Prostate gland (tissue), 2 donors: Measurements from ENCODE around the gene OTUD4.

Experiments used
- POLR2A ChIP-seq: fragments of 450-650 bp; IDR thresholded peaks from one replicate; pipeline ENCODE4 v1.6.1; 2016; ENCODE audit warnings: antibody characterized with exemption, mild to moderate bottlenecking
- TF ChIP-seq, protein P1 (sequence below), 4 experiments: fragments of 200-600 bp in 2 of 4; fragments of 450-650 bp in 2 of 4; sonication (generic) in 2 of 4; IDR thresholded peaks; 1 replicate in 3 of 4; 2 replicates in 1 of 4; pipeline ENCODE4 v1.5.1; 2016 to 2019; ENCODE audit warnings: antibody characterized with exemption in 4 of 4, mild to moderate bottlenecking in 2 of 4, moderate library complexity in 2 of 4

DNA sequence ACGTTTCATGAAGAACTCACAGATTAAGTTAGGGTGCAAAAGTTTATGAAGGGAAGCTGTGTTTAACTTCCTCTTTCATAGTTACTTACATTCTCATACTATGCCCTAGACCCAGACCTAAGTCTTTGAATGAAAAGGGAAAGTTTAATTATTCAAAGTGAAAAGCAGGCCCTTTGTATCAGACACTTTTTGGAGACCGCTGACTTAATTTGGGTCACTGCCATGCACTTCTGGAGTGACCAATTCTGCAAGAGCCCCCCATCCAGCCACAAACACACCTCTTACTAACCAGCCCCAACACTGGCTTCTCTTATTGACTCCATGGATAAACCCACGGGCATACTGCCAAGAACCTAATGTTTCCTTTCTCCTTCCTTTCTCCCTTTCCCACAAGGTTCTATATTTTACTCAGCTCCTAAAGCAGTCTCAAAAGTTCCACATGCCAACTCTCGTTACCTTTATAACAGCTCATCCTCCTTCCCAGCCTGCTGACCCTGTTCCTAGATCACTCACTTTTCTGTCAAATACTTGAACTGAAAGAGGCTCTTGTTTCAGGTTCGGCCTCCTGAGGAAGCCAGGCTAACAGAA is 47.8 kb downstream of the OTUD4 start:
- TF ChIP-seq, protein P1, sequence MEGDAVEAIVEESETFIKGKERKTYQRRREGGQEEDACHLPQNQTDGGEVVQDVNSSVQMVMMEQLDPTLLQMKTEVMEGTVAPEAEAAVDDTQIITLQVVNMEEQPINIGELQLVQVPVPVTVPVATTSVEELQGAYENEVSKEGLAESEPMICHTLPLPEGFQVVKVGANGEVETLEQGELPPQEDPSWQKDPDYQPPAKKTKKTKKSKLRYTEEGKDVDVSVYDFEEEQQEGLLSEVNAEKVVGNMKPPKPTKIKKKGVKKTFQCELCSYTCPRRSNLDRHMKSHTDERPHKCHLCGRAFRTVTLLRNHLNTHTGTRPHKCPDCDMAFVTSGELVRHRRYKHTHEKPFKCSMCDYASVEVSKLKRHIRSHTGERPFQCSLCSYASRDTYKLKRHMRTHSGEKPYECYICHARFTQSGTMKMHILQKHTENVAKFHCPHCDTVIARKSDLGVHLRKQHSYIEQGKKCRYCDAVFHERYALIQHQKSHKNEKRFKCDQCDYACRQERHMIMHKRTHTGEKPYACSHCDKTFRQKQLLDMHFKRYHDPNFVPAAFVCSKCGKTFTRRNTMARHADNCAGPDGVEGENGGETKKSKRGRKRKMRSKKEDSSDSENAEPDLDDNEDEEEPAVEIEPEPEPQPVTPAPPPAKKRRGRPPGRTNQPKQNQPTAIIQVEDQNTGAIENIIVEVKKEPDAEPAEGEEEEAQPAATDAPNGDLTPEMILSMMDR (IDR thresholded peaks at IDR 0.05) = no peak
- no peak for TF ChIP-seq POLR2A
